ENCODE measurements around the gene INAFM2. TPM values are rescaled to one million over a fixed set of nuclear protein-coding genes. Genes with fewer than 3 reads are reported as not detected.
A peak's percentile ranks its signal among the peaks of the same experiment; 100 is the strongest.

Gene INAFM2
- total RNA-seq, 4 donors from 2014 or later: 13.8 to 25.9 (median 20.5) TPM

GRCh38 chr15:40277471-40277870 is 46.0 kb upstream of the INAFM2 start:
- Histone ChIP-seq H3K4me1 (peaks cover 0 to 26% (median 12%) of the 10 kb centered on the region in 4 donors), H3K9me3 (no peaks in the 10 kb centered on the region), H3K27me3 (peaks cover 0 to 53% of the 10 kb centered on the region in 2 donors), H3K36me3 (no peaks in the 10 kb centered on the region), H3K4me3 (no peak overlapping the region), H3K27ac (no peak overlapping the region)
- TF ChIP-seq EP300 (IDR thresholded peaks at IDR 0.05) (no peak), POLR2A (IDR thresholded peaks at IDR 0.05) (no peak), CTCF (IDR thresholded peaks at IDR 0.05) (no peak)
- no peak for DNase-seq (ENCODE audit: low spot score in 2 of 2)
- WGBS, 2 donors: 41 to 46% methylated on average over 16 of the region's 16 CpGs

- no peaks in the 10 kb centered on the region for H3K36me3 ChIP-seq
- no peaks in the 10 kb centered on the region for H3K9me3 ChIP-seq
- peaks cover 0 to 59% of the 10 kb centered on the region in 2 donors for H3K27me3 ChIP-seq
- H3K4me1 ChIP-seq: peaks cover 0 to 31% (median 18%) of the 10 kb centered on the region in 4 donors
- no peak overlapping the region for H3K4me3 ChIP-seq
- no peak overlapping the region for H3K27ac ChIP-seq
- TF ChIP-seq EP300 (IDR thresholded peaks at IDR 0.05): no peak
- TF ChIP-seq CTCF (IDR thresholded peaks at IDR 0.05): no peak
- TF ChIP-seq POLR2A (IDR thresholded peaks at IDR 0.05): no peak
- no peak for DNase-seq (ENCODE audit: low spot score in 2 of 2)
- WGBS, 2 donors: 71 to 80% methylated on average over 9 of the region's 10 CpGs
Measured at GRCh38 chr15:40278026-40278425, 45.5 kb upstream of the INAFM2 start.

DNA sequence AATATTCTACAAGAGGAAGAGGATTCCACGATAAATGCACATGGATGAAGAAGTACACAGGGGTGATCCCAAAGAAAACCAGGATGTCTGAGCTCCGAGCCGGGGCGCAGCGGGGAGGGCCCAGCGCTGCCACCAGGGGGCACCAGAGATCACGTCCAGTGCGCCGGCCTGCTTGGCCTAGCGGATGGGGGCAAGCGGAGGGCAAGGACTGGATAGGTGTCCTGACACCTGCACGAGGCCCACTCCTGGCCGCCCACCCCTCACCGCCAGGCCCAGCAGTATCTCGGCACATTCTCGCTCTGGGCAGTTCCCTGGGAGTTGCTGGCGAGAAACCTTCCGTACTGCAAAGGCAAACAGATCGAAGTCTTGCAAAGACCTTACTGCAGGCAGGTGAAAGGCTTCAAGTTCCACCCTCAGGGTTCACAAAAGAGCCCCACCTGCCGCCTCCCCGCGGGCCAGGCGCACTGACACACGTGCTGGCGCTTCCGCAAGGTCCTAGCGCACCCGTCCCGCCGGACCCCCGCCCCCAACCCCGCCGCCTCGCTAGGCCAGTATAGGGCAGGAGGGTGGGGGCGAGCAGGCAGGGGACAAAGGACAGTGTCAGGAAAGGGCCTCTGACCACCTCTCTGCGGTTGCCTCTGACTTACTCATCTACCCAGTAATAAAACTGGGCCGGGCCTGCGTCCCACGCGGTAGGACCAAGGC is 43.9 kb upstream of the INAFM2 start:
- peaks cover 0 to 41% (median 20%) of the 10 kb centered on the region in 4 donors for H3K4me1 ChIP-seq
- WGBS, 2 donors: 25 to 27% methylated on average over 35 to 39 of the region's 40 CpGs
- peak; percentile 53 to 70 for DNase-seq (ENCODE audit: low spot score in 2 of 2)
- H3K4me3 ChIP-seq: peak overlapping the region in 1 of 4 donors; percentile 2
- H3K36me3 ChIP-seq: no peaks in the 10 kb centered on the region
- TF ChIP-seq POLR2A (IDR thresholded peaks at IDR 0.05) (no peak), CTCF (IDR thresholded peaks at IDR 0.05) (peak; percentile 94 to 99 (median 96)), EP300 (IDR thresholded peaks at IDR 0.05) (no peak)
- peaks cover 0 to 74% of the 10 kb centered on the region in 2 donors for H3K27me3 ChIP-seq
- H3K9me3 ChIP-seq: no peaks in the 10 kb centered on the region
- no peak overlapping the region for H3K27ac ChIP-seq

DNA sequence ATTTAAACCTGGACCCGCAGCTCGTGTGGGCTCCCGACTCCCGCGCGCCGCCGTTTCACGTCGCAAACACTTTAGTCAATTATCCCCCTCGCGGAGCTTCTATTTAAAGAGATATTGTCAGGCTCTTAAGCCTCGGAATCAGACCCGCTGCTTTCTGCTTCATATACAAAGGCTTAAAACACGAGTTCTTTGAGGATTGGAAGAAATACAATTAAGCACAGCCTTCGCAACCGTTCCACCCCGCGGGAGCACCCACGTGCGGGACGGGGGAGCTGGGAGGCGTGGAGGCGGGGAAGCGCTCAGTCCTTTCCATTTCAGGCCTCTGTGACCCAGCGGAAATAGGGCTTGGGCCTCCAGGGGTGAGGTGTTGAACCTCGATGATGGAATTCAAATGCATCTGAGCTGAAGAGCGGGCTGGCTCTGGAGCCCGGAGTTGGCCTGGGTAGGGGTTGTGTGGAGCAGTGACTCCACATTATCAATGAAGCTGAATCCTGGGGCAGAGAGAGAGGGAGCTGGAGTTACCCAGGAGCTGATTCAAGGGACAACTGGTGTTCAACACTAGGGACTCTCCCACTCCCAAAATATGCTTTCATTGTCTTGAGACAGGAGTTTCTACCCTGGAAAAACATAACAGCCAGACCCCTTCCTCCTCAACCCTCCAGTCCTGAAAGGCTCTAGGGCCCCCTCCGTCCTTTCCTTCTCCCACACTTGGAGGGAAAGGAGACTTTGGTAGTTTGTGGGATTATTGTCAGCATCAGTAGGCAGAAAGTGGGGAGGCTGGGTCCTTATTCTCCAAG is 43.0 kb upstream of the INAFM2 start:
- Histone ChIP-seq H3K4me1 (peaks cover 0 to 42% (median 20%) of the 10 kb centered on the region in 4 donors), H3K27ac (no peak overlapping the region), H3K4me3 (no peak overlapping the region), H3K27me3 (peaks cover 0 to 74% of the 10 kb centered on the region in 2 donors), H3K36me3 (no peaks in the 10 kb centered on the region), H3K9me3 (no peaks in the 10 kb centered on the region)
- DNase-seq (ENCODE audit: low spot score in 2 of 2): no peak
- TF ChIP-seq POLR2A (IDR thresholded peaks at IDR 0.05) (no peak), CTCF (IDR thresholded peaks at IDR 0.05) (no peak), EP300 (IDR thresholded peaks at IDR 0.05) (no peak)
- 41 to 42% methylated on average over 30 of the region's 30 CpGs for whole genome bisulfite sequencing, 2 donors

Measured in tibial nerve (tissue), 4 donors.